Trophoblast cell (in vitro differentiated cells and primary cell): ENCODE measurements around the gene MUC4.

Experiments
- DNase-seq, 2 donors: peaks; one replicate each; pipeline ENCODE4 v3.0.0-alpha.2; 2016
- H2AFZ ChIP-seq: 2 replicates; pipeline ENCODE4 v1.6.1; 2013; ENCODE audit warnings: low read length, moderate library complexity, mild to moderate bottlenecking; ENCODE audit not compliant: insufficient read depth, poor library complexity
- H2AK5ac ChIP-seq: 2 replicates; pipeline ENCODE4 v1.6.1; 2013; ENCODE audit warnings: mild to moderate bottlenecking, low read length
- H2BK120ac ChIP-seq: 2 replicates; pipeline ENCODE4 v1.6.1; 2013; ENCODE audit warnings: low read length, mild to moderate bottlenecking, moderate library complexity; ENCODE audit not compliant: insufficient read depth, poor library complexity
- H2BK12ac ChIP-seq: 2 replicates; pipeline ENCODE4 v1.6.1; 2013; ENCODE audit warnings: mild to moderate bottlenecking, low read length, moderate library complexity
- H2BK5ac ChIP-seq: 2 replicates; pipeline ENCODE4 v1.6.1; 2013; ENCODE audit warnings: low read length, low read depth, moderate library complexity, mild to moderate bottlenecking; ENCODE audit not compliant: poor library complexity
- H3K14ac ChIP-seq: 2 replicates; pipeline ENCODE4 v1.6.1; 2013; ENCODE audit warnings: mild to moderate bottlenecking, low read length
- H3K18ac ChIP-seq: 2 replicates; pipeline ENCODE4 v1.6.1; 2013; ENCODE audit warnings: mild to moderate bottlenecking, low read length
- H3K23ac ChIP-seq: 2 replicates; pipeline ENCODE4 v1.6.1; 2013; ENCODE audit warnings: low read length
- H3K27ac ChIP-seq: 2 replicates; pipeline ENCODE4 v1.5.1; 2013; ENCODE audit warnings: low read depth, mild to moderate bottlenecking, inconsistent platforms, low read length, moderate library complexity
- H3K27me3 ChIP-seq: 2 replicates; pipeline ENCODE4 v1.6.1; 2013; ENCODE audit warnings: inconsistent platforms, mild to moderate bottlenecking, low read length, moderate library complexity; ENCODE audit not compliant: insufficient read depth
- H3K36me3 ChIP-seq, 2 experiments: 1 replicate in 1 of 2; 2 replicates in 1 of 2; pipeline ENCODE4 v1.6.1; 2013; ENCODE audit warnings: low read length in 2 of 2, mild to moderate bottlenecking in 2 of 2, moderate library complexity in 1 of 2; ENCODE audit not compliant: insufficient read depth in 2 of 2, control insufficient read depth in 1 of 2
- H3K4ac ChIP-seq: 2 replicates; pipeline ENCODE4 v1.6.1; 2013; ENCODE audit warnings: low read depth, mild to moderate bottlenecking, low read length, moderate library complexity
- H3K4me1 ChIP-seq, 2 experiments: 1 replicate in 1 of 2; 2 replicates in 1 of 2; pipeline ENCODE4 v1.6.1; 2013; ENCODE audit warnings: low read length in 2 of 2, mild to moderate bottlenecking in 2 of 2, moderate library complexity in 1 of 2; ENCODE audit not compliant: insufficient read depth in 2 of 2, control insufficient read depth in 1 of 2
- H3K4me2 ChIP-seq: 2 replicates; pipeline ENCODE4 v1.6.1; 2013; ENCODE audit warnings: inconsistent platforms, mild to moderate bottlenecking, low read length, moderate library complexity
- H3K4me3 ChIP-seq: 2 replicates; pipeline ENCODE4 v1.5.1; 2013; ENCODE audit warnings: mild to moderate bottlenecking, low read depth, low read length, inconsistent platforms
- H3K79me1 ChIP-seq: one replicate; pipeline ENCODE4 v1.6.1; 2013; ENCODE audit warnings: low read length
- H3K79me2 ChIP-seq: 2 replicates; pipeline ENCODE4 v1.6.1; 2013; ENCODE audit warnings: low read length, mild to moderate bottlenecking; ENCODE audit not compliant: control insufficient read depth, insufficient read depth, poor library complexity
- H3K9ac ChIP-seq: 2 replicates; pipeline ENCODE4 v1.6.1; 2013; ENCODE audit warnings: mild to moderate bottlenecking, low read length
- H3K9me3 ChIP-seq: 2 replicates; pipeline ENCODE4 v1.6.1; 2013; ENCODE audit warnings: low read depth, mild to moderate bottlenecking, control low read depth, inconsistent platforms, low read length; ENCODE audit not compliant: insufficient read depth
- H4K12ac ChIP-seq: 2 replicates; pipeline ENCODE4 v1.6.1; 2013; ENCODE audit warnings: low read depth, mild to moderate bottlenecking, low read length, moderate library complexity
- H4K8ac ChIP-seq: 2 replicates; pipeline ENCODE4 v1.6.1; 2013; ENCODE audit warnings: low read depth, mild to moderate bottlenecking, low read length, moderate library complexity
- H4K91ac ChIP-seq: one replicate; pipeline ENCODE4 v1.6.1; 2013; ENCODE audit warnings: low read depth, mild to moderate bottlenecking, low read length, moderate library complexity
- WGBS: extraction: QIAGEN DNeasy Blood & Tissue Kit; methylation state at CpG from one replicate; pipeline ENCODE4 v1.1.7; 2013; ENCODE audit warnings: missing lambda C conversion rate; ENCODE audit not compliant: insufficient read length, insufficient coverage; ENCODE audit errors: extremely low coverage; 5-methylcytosine and 5-hydroxymethylcytosine counted together

Gene MUC4

GRCh38 chr3:195770081-195770840 lies 41.5 kb downstream of the MUC4 start:
- Histone ChIP-seq H3K4me3 (no peak overlapping the region), H3K79me2 (no peaks in the 10 kb centered on the region), H3K9me3 (peaks cover 20% of the 10 kb centered on the region), H3K14ac (no peak overlapping the region), H3K23ac (no peak overlapping the region), H2BK120ac (no peak overlapping the region), H3K27ac (no peak overlapping the region), H4K8ac (no peak overlapping the region), H2BK12ac (no peak overlapping the region), H2AK5ac (no peak overlapping the region), H4K91ac (no peak overlapping the region), H3K9ac (no peak overlapping the region), H2AFZ (no peak overlapping the region), H3K79me1 (no peaks in the 10 kb centered on the region), H3K4ac (no peak overlapping the region), H3K4me2 (no peak overlapping the region), H3K36me3 (no peaks in the 10 kb centered on the region), H2BK5ac (no peak overlapping the region), H3K18ac (no peak overlapping the region), H3K27me3 (no peaks in the 10 kb centered on the region), H4K12ac (no peak overlapping the region), H3K4me1 (no peaks in the 10 kb centered on the region)
- WGBS, result no CpG with 5 or more reads among the region's 16 CpGs
- no peak for DNase-seq

GRCh38 chr3:195769551-195769950 lies 42.2 kb downstream of the MUC4 start:
- no peak overlapping the region for H3K23ac ChIP-seq

GRCh38 chr3:195768831-195769303 lies 42.9 kb downstream of the MUC4 start:
- H4K12ac ChIP-seq, result no peak overlapping the region
- H3K18ac ChIP-seq, result no peak overlapping the region
- no CpG with 5 or more reads among the region's 17 CpGs for WGBS

More at GRCh38 chr3:195769551-195769950, 42.2 kb downstream of the MUC4 start:
- peaks cover 20% of the 10 kb centered on the region for H3K9me3 ChIP-seq
- no peak overlapping the region for H2BK120ac ChIP-seq
- no peak overlapping the region for H2BK5ac ChIP-seq
- H3K4me3 ChIP-seq, result no peak overlapping the region
- H3K18ac ChIP-seq, result no peak overlapping the region
- H2BK12ac ChIP-seq, result no peak overlapping the region
- no peak overlapping the region for H3K9ac ChIP-seq
- DNase-seq, result no peak
- no peak overlapping the region for H3K4ac ChIP-seq
- no peaks in the 10 kb centered on the region for H3K27me3 ChIP-seq
- no CpG with 5 or more reads among the region's 10 CpGs for WGBS
- no peak overlapping the region for H3K27ac ChIP-seq
- no peaks in the 10 kb centered on the region for H3K36me3 ChIP-seq
- no peaks in the 10 kb centered on the region for H3K79me2 ChIP-seq
- no peak overlapping the region for H4K91ac ChIP-seq
- no peak overlapping the region for H2AK5ac ChIP-seq
- no peaks in the 10 kb centered on the region for H3K79me1 ChIP-seq
- no peak overlapping the region for H3K4me2 ChIP-seq
- H3K14ac ChIP-seq, result no peak overlapping the region
- H2AFZ ChIP-seq, result no peak overlapping the region
- no peaks in the 10 kb centered on the region for H3K4me1 ChIP-seq
- H4K12ac ChIP-seq, result no peak overlapping the region
- H4K8ac ChIP-seq, result no peak overlapping the region

GRCh38 chr3:195768414-195768813 lies 43.3 kb downstream of the MUC4 start:
- no peak overlapping the region for H3K4me2 ChIP-seq
- no CpG with 5 or more reads among the region's 6 CpGs for WGBS
- H2BK5ac ChIP-seq, result no peak overlapping the region
- no peaks in the 10 kb centered on the region for H3K79me1 ChIP-seq
- no peak overlapping the region for H3K4me3 ChIP-seq
- H4K91ac ChIP-seq, result no peak overlapping the region
- no peak overlapping the region for H3K4ac ChIP-seq
- H3K14ac ChIP-seq, result no peak overlapping the region
- no peak overlapping the region for H3K9ac ChIP-seq
- no peak for DNase-seq
- no peak overlapping the region for H2AK5ac ChIP-seq
- no peak overlapping the region for H4K12ac ChIP-seq
- no peak overlapping the region for H3K18ac ChIP-seq
- H3K27me3 ChIP-seq, result no peaks in the 10 kb centered on the region
- no peak overlapping the region for H2BK120ac ChIP-seq
- no peak overlapping the region for H2AFZ ChIP-seq
- H3K9me3 ChIP-seq, result peaks cover 22% of the 10 kb centered on the region
- no peaks in the 10 kb centered on the region for H3K36me3 ChIP-seq
- H2BK12ac ChIP-seq, result no peak overlapping the region
- H3K27ac ChIP-seq, result no peak overlapping the region
- no peaks in the 10 kb centered on the region for H3K4me1 ChIP-seq
- H3K79me2 ChIP-seq, result no peaks in the 10 kb centered on the region
- no peak overlapping the region for H4K8ac ChIP-seq
- H3K23ac ChIP-seq, result no peak overlapping the region

More at GRCh38 chr3:195768831-195769303, 42.9 kb downstream of the MUC4 start:
- Histone ChIP-seq H3K27me3 (no peaks in the 10 kb centered on the region), H2AK5ac (no peak overlapping the region), H3K4ac (no peak overlapping the region), H4K8ac (no peak overlapping the region), H2BK12ac (no peak overlapping the region), H3K4me2 (no peak overlapping the region), H3K14ac (no peak overlapping the region), H3K9ac (no peak overlapping the region), H3K27ac (no peak overlapping the region), H3K36me3 (no peaks in the 10 kb centered on the region), H2BK5ac (no peak overlapping the region), H3K79me2 (no peaks in the 10 kb centered on the region), H2BK120ac (no peak overlapping the region), H3K4me3 (no peak overlapping the region), H3K4me1 (no peaks in the 10 kb centered on the region), H3K79me1 (no peaks in the 10 kb centered on the region), H2AFZ (no peak overlapping the region), H3K23ac (no peak overlapping the region), H4K91ac (no peak overlapping the region), H3K9me3 (peaks cover 22% of the 10 kb centered on the region)
- no peak for DNase-seq
